HG03575 (cell line): ENCODE measurements around the gene COL5A1.
"Not testable (repeated sequence)": the region's sequence is repeated elsewhere in the genome, so short reads cannot be mapped to it uniquely, and the experiment has no call there.

ENCODE experiments used
- ATAC-seq: cut with Tn5 transposase; IDR thresholded peaks from one replicate; pipeline ENCODE4 v1.9.1; 2021; ENCODE audit not compliant: unreplicated experiment, insufficient number of reproducible peaks, low FRiP score; ENCODE audit errors: extremely low read depth

The COL5A1 gene

DNA sequence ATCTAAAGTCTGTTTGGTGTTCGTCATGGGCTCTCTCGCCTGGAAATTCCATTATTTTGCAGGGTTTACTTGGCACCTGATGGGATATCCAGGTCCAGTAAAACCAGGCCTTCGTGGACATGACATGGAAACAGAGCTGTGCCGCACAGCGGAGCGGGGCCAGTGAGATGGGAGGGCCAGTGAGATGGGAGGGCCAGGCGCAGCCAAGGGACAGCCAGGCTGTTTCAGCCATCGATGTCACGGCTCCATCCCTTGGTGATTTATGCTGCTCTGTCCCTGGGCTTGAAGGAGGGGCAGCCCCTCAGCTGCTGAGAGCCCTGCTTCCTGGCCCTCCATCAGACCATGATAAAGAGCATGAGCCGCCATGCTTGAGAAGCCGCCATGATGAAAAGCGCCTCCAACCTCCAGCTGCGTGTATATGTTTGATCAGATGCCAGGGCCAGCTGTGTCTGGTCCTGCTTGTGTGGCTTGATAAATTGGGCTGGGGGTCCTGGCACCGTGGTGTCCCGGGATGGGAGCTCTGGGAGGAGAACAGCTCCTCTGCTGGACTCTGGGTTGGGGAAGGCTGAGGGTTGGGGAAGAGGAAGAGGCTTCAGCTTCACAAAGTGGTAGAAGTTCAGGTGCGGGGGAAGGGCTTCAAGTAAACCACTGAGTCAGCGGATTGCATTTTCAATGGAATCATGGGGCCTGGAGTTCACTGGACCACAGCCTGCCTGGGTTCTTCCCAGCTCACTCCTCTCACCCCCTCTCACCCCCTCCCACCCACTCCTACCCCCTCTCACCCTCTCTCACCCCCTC lies 6.1 kb upstream of the COL5A1 start:
- ATAC-seq = no peak

GRCh38 chr9:134636149-134636507 lies 5.5 kb upstream of the COL5A1 start:
- no peak for ATAC-seq

DNA sequence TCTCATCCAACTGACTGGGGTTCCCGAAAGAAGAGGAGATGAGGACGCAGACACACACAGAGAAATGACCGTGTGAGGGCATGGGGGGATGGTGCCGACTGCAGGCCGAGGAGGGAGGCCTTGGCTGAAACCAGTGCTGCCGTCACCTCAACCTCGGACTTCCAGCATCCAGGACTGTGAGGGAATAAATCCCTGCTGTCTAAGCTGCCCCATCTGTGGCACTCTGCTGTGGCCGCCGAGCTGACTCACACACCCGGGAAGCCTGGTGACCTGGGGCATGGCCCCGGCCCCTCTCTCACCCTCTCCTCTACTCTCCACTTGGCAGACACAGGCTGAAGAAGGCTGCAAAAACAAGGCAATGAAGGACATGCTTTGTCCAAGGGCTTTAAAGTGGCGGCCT lies 4.4 kb upstream of the COL5A1 start:
- no peak for ATAC-seq

GRCh38 chr9:134637696-134638501 lies 3.7 kb upstream of the COL5A1 start:
- ATAC-seq = no peak

DNA sequence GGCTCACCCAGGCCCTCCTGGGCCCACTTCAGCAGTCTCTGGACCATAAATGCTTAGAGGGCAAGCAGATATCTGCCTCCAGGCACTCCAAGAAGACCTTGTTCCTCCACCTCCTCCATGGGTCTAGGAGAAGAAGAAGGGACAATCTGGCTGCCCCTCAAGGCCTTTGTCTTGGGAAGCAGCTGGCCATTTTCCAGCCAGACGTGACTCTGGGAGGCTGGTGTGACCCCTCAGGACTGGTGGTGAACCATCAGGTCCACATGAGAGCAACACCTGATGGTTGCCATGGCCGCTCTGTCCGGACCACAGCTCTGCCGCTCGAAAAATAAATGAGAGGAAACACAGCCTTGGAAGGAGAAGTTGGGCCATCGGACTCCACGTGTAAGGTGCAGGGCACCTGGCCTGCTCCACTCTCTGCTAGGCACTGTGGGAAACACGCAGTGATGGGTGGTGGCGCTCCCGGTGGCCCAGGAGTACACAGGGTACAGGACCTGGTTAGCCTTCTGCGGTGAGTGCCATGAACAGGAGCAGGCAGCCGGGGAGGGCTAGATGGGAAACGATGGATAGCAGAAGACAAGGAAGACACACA lies 3.0 kb upstream of the COL5A1 start:
- no peak for ATAC-seq

DNA sequence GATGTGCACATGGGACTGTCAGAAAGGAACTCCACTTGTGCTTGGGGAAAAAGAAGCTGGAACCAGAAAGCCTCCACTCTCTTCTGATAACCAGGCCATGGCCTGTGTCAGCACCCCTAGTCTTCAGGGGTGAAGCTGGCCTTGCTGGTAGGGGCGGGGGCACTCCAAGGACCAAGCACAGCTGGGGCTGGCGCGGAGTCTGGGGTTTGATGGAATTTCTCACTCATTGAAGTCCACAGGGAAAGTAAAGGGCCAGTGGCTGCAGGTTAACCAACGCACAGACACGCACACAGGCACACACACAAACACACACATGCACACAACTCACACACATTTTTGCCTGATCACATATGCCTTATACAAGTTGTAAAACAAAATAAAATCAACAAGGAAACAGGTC lies 1.6 kb upstream of the COL5A1 start:
- ATAC-seq = no peak

GRCh38 chr9:134640506-134641172 lies 964 bp upstream of the COL5A1 start:
- ATAC-seq = no peak

DNA sequence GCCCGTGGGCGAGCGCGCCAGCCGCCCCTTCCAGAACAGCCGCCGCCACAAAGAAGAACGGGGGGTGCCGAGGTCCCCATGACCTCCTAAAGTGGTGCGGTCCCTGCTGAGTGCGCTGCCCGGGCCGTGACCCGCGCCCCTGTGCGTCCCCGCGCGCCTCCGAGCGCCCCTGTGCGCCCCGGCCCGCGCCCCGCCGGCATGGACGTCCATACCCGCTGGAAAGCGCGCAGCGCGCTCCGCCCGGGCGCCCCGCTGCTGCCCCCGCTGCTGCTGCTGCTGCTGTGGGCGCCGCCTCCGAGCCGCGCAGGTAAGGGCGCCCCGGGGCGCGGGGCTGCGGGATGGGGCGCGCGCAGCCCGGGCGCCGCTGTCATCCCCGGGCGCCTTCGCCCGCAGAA lies 384 bp downstream of the COL5A1 start:
- ATAC-seq = no peak

DNA sequence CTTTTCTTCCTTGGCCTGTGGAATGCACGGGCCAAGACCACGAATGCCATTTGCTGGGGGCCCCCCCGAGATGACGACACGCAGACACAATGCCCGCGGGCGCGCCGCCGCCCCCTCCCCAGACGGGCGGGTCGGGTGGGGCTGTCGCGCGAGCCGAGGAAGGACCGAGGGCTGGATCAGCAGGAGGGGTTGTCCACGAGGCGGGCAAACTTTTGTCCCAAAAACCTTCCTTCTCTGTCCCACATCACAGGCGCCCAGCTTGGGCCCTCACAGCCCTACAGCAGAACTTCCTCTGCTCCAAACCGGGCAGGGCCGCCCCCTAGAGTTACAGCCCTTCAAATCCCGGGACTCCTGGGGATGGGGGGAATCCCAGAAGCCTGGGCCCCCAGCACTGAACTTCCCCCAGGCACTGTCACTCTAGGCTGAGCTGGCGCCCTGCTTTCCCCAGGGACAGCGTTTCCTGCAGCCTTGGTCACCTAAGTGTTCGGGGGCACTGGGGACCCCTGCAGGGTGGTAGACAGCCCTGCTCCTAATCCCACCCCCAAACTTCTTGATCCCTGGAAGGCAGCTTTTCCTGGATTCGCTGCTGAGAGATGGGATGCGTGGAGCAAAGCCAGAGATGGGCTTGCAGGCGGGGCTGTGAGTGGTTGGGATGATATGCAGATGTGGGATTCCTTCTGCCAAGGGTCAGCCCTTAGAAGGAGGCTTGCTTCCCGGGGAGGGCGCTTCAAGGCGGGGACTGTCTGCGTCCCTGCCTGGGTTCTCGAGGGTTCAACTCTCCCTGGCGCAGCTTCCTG lies 980 bp downstream of the COL5A1 start:
- no peak for ATAC-seq

DNA sequence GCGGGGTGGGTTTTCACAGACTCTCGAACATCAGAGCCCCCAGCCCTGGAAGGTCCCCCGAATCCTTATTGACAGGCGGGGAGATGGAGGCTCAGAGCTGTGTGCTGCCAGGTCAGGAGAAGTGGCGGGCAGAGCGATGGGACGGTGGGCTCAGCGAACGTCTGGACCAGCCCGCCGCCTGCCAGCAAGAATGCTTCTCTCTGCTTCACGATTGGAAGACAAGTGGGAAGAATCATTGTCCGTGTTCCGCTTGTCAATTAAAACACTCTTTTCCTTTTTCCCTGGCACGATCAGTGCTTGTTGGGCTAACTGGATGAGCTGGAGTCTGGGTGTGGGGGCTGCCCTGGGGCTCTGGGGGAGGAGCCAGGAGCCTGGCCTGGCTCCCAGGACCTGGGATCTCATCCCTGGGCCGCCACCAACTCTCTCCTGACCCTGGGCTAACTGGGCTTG lies 1.6 kb downstream of the COL5A1 start:
- ATAC-seq = no peak

DNA sequence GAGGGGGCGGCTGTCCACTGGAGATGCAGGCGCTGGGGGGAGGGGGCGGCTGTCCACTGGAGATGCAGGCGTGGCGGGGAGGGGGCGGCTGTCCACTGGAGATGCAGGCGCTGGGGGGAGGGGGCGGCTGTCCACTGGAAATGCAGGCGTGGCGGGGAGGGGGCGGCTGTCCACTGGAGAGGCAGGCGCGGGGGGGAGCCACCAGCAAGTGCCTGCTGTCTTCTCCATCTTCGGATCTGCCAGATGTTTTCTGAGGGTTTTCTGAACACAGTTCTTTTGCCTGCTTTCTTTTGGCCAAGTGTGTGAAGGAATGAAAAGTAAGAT lies 2.8 kb downstream of the COL5A1 start:
- not testable (repeated sequence) for ATAC-seq

- no peak for ATAC-seq
These were observed 3.4 kb downstream of the COL5A1 start for GRCh38 chr9:134644725-134645606.

GRCh38 chr9:134645607-134646365 lies 4.2 kb downstream of the COL5A1 start:
- no peak for ATAC-seq

GRCh38 chr9:134647359-134648080 lies 5.9 kb downstream of the COL5A1 start:
- no peak for ATAC-seq

- no peak for ATAC-seq
These were observed 7.3 kb downstream of the COL5A1 start for GRCh38 chr9:134648701-134649530.
